Right atrium auricular region (tissue), 2 donors: ENCODE results near the gene CXCR5. TPM values are rescaled to one million over a fixed set of nuclear protein-coding genes. Genes with fewer than 3 reads are reported as not detected.

Experiments
- DNase-seq: peaks from one replicate; pipeline ENCODE4 v3.0.0-alpha.2; 2019; ENCODE audit warnings: low spot score
- H3K27ac ChIP-seq, 2 donors: fragments of 200-600 bp; sonication (generic); 1 replicate in 1 of 2; 2 replicates in 1 of 2; pipeline ENCODE4 v1.5.1; 2016 to 2019
- H3K27me3 ChIP-seq, 2 donors: fragments of 200-600 bp; sonication (generic); one replicate each; pipeline versions ENCODE4 v1.5.1 to v1.6.0; 2017 to 2019
- H3K36me3 ChIP-seq: fragments of 200-600 bp; sonication (generic); one replicate; pipeline ENCODE4 v1.5.1; 2016
- H3K4me1 ChIP-seq, 2 donors: fragments of 200-600 bp; sonication (generic); one replicate each; pipeline versions ENCODE4 v1.5.1 to v1.6.0; 2017 to 2019
- H3K4me3 ChIP-seq, 2 donors: fragments of 200-600 bp; sonication (generic); 1 replicate in 1 of 2; 2 replicates in 1 of 2; pipeline ENCODE4 v1.5.1; 2017 to 2019; ENCODE audit warnings: mild to moderate bottlenecking in 1 of 2, moderate library complexity in 1 of 2
- H3K9me3 ChIP-seq, 2 donors: fragments of 200-600 bp; sonication (generic); one replicate each; pipeline ENCODE4 v1.5.1; 2019
- total RNA-seq, 2 donors: library from RNA; depleted of rRNA; stranded (reverse); fragments of >200 nt; gene quantifications; one replicate each; pipeline ENCODE4 v1.1.0, GENCODE V29; 2016
- TF ChIP-seq, protein P1 (sequence below), 2 donors: fragments of 200-600 bp; sonication (generic); IDR thresholded peaks; one replicate each; pipeline ENCODE4 v1.5.1; 2019; ENCODE audit warnings: antibody characterized with exemption in 2 of 2

Gene CXCR5
- total RNA-seq, 2 donors from 2014 or later = 0.16 TPM; not detected in 1

- no peak overlapping the region for H3K27ac ChIP-seq
- H3K9me3 ChIP-seq = no peaks in the 10 kb centered on the region
- H3K4me1 ChIP-seq = peaks cover 0 to 20% of the 10 kb centered on the region in 2 donors
- H3K36me3 ChIP-seq = peaks cover 97% of the 10 kb centered on the region
- TF ChIP-seq, protein P1, sequence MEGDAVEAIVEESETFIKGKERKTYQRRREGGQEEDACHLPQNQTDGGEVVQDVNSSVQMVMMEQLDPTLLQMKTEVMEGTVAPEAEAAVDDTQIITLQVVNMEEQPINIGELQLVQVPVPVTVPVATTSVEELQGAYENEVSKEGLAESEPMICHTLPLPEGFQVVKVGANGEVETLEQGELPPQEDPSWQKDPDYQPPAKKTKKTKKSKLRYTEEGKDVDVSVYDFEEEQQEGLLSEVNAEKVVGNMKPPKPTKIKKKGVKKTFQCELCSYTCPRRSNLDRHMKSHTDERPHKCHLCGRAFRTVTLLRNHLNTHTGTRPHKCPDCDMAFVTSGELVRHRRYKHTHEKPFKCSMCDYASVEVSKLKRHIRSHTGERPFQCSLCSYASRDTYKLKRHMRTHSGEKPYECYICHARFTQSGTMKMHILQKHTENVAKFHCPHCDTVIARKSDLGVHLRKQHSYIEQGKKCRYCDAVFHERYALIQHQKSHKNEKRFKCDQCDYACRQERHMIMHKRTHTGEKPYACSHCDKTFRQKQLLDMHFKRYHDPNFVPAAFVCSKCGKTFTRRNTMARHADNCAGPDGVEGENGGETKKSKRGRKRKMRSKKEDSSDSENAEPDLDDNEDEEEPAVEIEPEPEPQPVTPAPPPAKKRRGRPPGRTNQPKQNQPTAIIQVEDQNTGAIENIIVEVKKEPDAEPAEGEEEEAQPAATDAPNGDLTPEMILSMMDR (IDR thresholded peaks at IDR 0.05) = no peak
- H3K27me3 ChIP-seq = no peaks in the 10 kb centered on the region
- no peak for DNase-seq
- no peak overlapping the region for H3K4me3 ChIP-seq
Measured at GRCh38 chr11:118903204-118904015, 19.7 kb downstream of the CXCR5 start.

- DNase-seq = peak; percentile 89
- no peaks in the 10 kb centered on the region for H3K27me3 ChIP-seq
- peaks cover 0 to 53% of the 10 kb centered on the region in 2 donors for H3K4me1 ChIP-seq
- no peaks in the 10 kb centered on the region for H3K9me3 ChIP-seq
- H3K36me3 ChIP-seq = peaks cover 59% of the 10 kb centered on the region
- peak overlapping the region; percentile 94 to 98 for H3K27ac ChIP-seq
- TF ChIP-seq, protein P1 (IDR thresholded peaks at IDR 0.05) = peak; percentile 76 to 92
- H3K4me3 ChIP-seq = no peak overlapping the region
Measured at GRCh38 chr11:118907051-118908042, 23.7 kb downstream of the CXCR5 start.

DNA sequence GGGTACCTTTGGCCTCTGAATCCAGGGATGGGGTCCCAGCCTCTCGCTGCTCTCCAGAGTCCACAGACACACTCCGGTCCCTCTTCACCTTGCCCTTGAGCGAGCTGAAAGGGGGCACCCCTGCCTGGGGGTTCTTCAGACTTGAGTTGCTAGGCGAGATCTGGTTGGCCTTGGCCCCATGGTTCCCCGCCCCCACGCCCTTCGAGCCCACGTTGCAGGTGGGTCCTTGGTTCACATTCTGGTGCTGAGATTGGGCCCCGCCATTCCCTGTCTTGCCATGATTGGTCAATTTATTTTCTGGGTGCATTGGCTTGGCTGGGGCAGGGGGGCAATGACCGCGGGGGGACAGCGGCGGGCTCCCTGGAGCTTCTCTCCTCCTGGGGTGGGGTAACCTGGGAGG, 24.6 kb downstream of the CXCR5 start:
- Histone ChIP-seq H3K4me1 (peaks cover 0 to 62% of the 10 kb centered on the region in 2 donors), H3K27ac (peak overlapping the region; percentile 94 to 98), H3K27me3 (no peaks in the 10 kb centered on the region), H3K4me3 (no peak overlapping the region), H3K9me3 (no peaks in the 10 kb centered on the region), H3K36me3 (peaks cover 50% of the 10 kb centered on the region)
- no peak for DNase-seq
- TF ChIP-seq, protein P1 (IDR thresholded peaks at IDR 0.05) = no peak

DNA sequence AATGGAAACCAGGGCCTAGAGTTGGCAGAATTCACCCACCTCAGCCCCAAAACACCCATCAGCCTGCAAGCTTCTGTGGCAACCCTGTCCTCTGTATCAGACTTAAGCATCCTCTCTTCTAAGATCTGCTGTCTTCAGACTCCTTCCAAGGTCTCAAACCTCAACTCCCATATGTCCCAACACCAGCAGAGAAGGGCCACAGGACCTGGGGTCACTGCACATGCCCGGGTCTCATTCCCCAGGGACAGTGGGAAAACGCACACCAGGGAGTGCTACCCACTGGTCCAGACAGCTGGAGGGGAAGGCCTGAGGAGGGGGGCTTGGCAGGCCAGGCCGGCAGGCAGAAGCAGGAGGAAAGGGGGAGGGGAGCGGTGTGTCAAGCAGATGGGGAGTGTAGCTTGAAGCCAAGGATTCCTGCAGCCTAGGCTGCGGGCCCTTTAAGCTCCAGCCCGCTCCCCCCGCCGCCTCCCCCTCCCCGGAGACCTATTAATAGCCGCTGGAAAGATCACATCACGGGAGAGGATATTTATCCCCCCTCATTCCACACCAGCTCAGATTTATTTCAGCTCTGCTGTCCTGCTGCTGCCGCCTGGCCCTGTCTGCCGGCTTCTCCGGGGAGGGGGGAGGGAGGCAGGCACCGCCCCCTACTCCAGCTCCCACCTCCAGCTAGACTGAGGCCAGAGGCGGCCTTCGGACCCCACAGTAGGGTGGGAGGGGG, 25.4 kb downstream of the CXCR5 start:
- no peak for DNase-seq
- no peaks in the 10 kb centered on the region for H3K27me3 ChIP-seq
- TF ChIP-seq, protein P1 (IDR thresholded peaks at IDR 0.05) = no peak
- H3K36me3 ChIP-seq = peaks cover 42% of the 10 kb centered on the region
- peak overlapping the region; percentile 94 to 98 for H3K27ac ChIP-seq
- H3K9me3 ChIP-seq = no peaks in the 10 kb centered on the region
- peak overlapping the region; percentile 39 to 43 for H3K4me3 ChIP-seq
- peaks cover 0 to 70% of the 10 kb centered on the region in 2 donors for H3K4me1 ChIP-seq

GRCh38 chr11:118909619-118910308, 26.1 kb downstream of the CXCR5 start:
- no peaks in the 10 kb centered on the region for H3K27me3 ChIP-seq
- no peak for DNase-seq
- H3K4me3 ChIP-seq = peak overlapping the region; percentile 39 to 43
- peaks cover 35% of the 10 kb centered on the region for H3K36me3 ChIP-seq
- peak overlapping the region; percentile 94 to 98 for H3K27ac ChIP-seq
- no peaks in the 10 kb centered on the region for H3K9me3 ChIP-seq
- peaks cover 0 to 77% of the 10 kb centered on the region in 2 donors for H3K4me1 ChIP-seq
- TF ChIP-seq, protein P1 (IDR thresholded peaks at IDR 0.05) = no peak
